LNCAP (cell line): ENCODE measurements around the gene GCN1.

Source experiments
- TF ChIP-seq, protein P1 (sequence below): fragments of 450-650 bp; IDR thresholded peaks from 2 replicates; pipeline ENCODE4 v1.5.1; 2017; ENCODE audit warnings: mild to moderate bottlenecking

GCN1 gene

DNA sequence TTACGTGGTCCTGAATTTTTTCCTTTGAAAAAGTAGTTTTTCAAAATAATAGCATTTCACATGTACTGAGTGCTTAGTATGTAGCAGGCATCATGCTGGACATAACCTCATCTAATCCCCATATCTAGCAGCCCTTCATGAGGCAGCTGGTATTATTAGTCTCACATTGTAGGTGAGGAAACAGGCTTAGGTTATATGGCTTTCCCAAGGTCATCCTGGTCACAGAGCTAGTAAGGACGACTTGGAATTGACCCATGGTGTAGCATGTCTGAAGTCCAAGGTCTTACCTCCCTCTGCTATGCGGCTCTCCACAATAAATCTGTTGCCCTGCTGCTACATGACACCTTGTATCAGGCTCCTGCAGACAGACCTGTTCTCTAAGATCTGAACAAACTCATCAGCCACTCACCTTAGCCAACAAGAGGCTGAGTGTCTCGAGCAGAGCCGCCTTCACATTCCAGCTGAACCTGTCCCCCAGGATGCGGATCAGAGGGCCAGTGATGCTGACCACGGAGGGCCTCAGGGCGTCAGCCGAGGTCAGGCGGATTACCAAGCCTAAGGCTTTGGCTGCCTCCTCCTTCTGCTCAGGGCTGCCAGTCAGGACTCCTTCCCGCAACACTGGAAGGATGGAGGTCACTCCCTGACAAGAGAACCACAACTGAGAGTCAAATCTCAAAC, 58.3 kb downstream of the GCN1 start:
- TF ChIP-seq, protein P1, sequence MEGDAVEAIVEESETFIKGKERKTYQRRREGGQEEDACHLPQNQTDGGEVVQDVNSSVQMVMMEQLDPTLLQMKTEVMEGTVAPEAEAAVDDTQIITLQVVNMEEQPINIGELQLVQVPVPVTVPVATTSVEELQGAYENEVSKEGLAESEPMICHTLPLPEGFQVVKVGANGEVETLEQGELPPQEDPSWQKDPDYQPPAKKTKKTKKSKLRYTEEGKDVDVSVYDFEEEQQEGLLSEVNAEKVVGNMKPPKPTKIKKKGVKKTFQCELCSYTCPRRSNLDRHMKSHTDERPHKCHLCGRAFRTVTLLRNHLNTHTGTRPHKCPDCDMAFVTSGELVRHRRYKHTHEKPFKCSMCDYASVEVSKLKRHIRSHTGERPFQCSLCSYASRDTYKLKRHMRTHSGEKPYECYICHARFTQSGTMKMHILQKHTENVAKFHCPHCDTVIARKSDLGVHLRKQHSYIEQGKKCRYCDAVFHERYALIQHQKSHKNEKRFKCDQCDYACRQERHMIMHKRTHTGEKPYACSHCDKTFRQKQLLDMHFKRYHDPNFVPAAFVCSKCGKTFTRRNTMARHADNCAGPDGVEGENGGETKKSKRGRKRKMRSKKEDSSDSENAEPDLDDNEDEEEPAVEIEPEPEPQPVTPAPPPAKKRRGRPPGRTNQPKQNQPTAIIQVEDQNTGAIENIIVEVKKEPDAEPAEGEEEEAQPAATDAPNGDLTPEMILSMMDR, result no peak

DNA sequence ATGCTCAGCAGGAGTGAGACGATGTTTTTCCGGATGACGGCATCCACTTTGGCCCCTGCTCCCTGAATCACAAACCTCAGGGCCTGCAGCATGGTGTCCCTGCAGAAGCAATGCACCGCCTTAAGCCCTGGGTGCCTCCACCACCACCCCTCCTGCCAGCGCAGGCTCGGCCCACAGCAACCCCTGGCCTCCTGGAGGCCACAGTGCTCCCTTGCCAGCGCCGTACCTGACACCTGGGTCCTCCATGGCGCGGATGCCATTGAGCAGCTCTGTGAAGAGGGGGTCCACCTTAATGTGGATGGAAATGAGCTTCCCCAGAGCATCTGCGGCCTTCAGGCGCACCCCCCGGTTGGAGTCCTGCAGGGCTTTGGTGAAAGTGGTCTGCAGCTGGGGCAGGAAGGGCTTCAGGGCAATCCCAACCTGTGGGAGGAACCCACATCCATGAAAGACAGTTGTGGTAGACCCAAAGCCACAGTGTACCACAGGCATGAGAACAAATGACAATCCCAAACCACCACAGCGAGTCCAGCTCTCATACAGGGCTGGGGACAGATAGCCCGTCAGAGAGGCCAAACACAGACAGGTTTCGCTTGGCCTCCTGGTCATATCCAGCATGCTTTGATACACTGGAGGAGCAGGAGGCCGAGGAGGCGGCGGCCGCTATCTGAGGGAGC, 60.1 kb downstream of the GCN1 start:
- TF ChIP-seq, protein P1, result no peak

DNA sequence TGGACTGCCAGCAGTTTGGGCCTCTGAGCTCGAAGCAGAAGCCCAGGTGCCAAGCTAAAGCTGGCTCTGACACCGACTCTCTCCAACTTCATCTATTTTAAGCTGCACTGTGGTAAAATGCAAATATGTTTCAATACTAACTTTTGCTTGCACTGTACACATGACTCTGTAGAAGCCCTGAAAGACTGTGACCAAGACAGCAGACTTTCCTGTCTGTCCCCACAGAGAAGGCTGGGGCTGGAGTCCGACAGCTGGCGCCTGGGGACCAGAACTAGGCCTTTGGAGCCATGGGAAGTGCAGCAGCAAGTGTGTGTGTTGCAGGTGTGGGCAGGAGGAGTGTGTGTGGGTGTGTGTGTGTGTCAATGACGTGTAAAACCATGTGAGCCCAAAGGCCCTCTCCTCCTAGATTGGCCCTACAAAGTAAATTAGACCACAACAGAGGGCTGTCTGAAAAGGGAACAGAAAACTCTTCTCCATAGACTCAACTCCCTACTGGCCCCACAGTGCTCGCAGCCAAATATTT, 61.6 kb downstream of the GCN1 start:
- TF ChIP-seq, protein P1, result no peak

DNA sequence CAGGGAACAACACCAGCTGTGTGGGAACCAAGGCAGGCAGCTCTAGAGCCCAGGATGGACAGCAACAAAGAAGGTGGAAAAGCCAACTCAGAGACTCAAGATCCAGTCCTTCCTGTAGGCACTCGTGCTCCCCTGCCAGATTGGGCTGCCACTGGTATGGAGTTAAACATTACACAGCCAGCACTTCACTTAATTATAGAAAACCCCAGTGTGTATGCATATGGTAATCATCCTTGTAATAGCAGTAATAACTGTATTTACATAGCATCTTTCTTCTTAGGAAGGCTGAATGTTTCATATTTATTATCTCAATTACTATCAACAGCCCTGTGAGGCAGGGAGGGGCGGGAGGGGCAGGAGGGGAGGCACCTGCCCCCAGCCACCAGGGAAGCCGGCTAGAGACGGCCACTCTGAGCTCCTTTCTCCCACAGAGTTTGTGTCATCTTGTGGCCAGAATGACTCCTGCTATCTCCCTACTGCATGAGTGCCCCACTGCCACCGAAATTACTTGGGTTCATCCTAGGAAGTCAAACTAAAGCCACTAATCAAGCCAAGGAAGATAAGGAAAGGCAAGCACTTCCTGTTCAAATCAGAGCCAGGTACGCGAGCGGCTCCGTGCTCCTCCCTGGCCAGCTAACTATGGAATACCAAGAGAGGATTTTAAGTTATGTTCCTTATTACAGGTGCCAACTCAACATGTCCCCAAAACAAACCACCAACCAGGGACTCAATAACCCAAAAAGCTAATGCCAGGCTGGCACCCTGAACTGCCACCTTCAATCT, 62.3 kb downstream of the GCN1 start:
- TF ChIP-seq, protein P1, result no peak

DNA sequence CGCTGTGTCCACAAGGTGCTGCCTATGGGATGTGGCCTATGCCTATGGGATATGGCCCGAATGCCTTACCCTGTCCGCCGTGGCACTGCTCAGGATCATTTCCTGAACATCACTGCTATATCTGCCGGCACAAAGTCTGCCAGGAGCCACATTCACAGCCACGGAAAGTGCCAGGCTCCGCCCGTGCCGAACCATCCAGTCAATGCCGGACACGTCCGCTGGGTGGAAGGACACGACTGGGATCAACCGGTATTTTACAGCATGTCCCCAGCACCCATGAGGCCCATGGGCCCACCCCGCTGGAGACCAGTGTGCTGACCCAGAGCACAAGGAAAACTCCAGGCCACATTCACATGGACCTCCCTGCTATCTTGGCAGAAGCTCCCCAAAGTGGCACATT, 63.4 kb downstream of the GCN1 start:
- TF ChIP-seq, protein P1, result no peak

DNA sequence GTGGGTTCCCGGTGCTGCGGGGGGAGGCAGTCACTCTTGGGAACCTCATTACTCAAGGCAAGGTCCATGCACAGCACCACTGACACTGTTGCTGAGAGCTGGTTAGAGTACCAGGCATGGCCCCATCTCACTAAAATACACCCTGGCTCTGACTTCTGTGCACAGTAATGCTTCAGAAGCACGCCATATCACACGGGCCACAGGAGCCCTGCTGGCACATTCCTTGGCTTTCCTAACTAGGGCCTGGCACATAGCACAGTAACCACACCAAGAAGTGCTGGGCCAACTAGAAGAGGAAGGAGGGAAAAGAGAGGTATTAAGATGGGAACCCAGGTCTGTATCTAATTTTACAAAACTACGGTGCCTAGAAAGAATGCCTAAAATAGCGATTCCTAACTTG, 64.5 kb downstream of the GCN1 start:
- TF ChIP-seq, protein P1, result no peak

DNA sequence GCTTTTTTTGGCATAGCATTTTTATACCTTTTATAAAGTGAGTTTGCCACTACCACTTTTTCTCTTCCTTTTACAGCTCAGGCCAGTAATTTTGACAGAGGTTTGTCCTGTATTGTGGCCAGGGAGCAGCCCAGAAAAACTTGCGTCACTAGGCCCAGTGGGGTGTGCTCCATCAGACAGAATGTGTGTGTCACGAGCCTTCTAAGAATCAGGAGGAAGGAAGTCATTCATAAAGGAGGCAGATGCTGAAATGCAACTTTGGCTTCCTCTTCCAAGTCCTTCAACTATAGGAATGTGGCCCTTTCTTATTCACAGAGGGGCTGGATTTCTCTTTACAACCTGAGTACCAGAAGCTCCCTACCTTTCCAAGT, 67.9 kb downstream of the GCN1 start:
- TF ChIP-seq, protein P1, result no peak
